ENCODE data around the gene AGBL1. TPM values are rescaled to one million over a fixed set of nuclear protein-coding genes. Genes with fewer than 3 reads are reported as not detected.

The AGBL1 gene
- total RNA-seq, 1 donor from 2014 or later, result 5.5 TPM

DNA sequence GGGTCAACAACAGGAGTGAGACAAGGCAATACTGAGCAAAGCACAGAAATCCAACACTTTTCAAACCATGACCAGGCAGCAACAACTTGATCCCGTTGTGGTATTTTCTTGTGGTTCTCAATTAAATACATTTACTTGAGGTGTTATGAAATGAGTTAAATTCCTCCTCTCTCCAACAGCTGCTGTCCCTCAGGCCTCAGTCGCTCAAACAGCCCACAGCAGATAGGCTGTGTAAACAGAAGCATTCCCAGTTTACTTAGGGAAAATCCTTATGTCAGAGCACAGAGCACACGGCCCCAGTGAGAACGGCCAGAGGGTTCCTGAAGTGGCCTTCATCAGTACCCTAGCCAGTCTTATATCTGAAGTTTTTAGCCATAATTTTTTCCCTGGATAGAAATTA lies 359.9 kb downstream of the AGBL1 start:
- Histone ChIP-seq H3F3A (ENCODE audit: low read depth) (no peaks in the 10 kb centered on the region), H3K9me3 (ENCODE audit: low read depth) (no peaks in the 10 kb centered on the region), H3K79me2 (ENCODE audit: low read depth) (no peaks in the 10 kb centered on the region), H3K36me3 (no peaks in the 10 kb centered on the region), H4K20me1 (ENCODE audit: low read depth) (no peaks in the 10 kb centered on the region), H3K4me1 (no peaks in the 10 kb centered on the region), H3K9ac (no peak overlapping the region), H3K27ac (no peak overlapping the region), H3K4me3 (no peak overlapping the region), H3K27me3 (no peaks in the 10 kb centered on the region), H3K4me2 (no peak overlapping the region), H2AFZ (replicated peaks) (no peak overlapping the region)
- H3K4me3 Mint-ChIP-seq, result no peak overlapping the region
- H3K36me3 Mint-ChIP-seq, result no peaks in the 10 kb centered on the region
- H3K9me3 Mint-ChIP-seq, result no peaks in the 10 kb centered on the region
- TF ChIP-seq, protein P1, sequence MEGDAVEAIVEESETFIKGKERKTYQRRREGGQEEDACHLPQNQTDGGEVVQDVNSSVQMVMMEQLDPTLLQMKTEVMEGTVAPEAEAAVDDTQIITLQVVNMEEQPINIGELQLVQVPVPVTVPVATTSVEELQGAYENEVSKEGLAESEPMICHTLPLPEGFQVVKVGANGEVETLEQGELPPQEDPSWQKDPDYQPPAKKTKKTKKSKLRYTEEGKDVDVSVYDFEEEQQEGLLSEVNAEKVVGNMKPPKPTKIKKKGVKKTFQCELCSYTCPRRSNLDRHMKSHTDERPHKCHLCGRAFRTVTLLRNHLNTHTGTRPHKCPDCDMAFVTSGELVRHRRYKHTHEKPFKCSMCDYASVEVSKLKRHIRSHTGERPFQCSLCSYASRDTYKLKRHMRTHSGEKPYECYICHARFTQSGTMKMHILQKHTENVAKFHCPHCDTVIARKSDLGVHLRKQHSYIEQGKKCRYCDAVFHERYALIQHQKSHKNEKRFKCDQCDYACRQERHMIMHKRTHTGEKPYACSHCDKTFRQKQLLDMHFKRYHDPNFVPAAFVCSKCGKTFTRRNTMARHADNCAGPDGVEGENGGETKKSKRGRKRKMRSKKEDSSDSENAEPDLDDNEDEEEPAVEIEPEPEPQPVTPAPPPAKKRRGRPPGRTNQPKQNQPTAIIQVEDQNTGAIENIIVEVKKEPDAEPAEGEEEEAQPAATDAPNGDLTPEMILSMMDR (IDR thresholded peaks at IDR 0.05), result no peak
- no peak for TF ChIP-seq EZH2 (IDR thresholded peaks at IDR 0.05)
- no peak for TF ChIP-seq EZH2phosphoT487 (IDR thresholded peaks at IDR 0.05)
- no peak overlapping the region for H3K27ac Mint-ChIP-seq
- H3K4me1 Mint-ChIP-seq, result peaks cover 3% of the 10 kb centered on the region
- H3K27me3 Mint-ChIP-seq (ENCODE audit: insufficient read depth, low read depth), result peaks cover 2% of the 10 kb centered on the region
- DNase-seq (ENCODE audit: low spot score), result no peak

DNA sequence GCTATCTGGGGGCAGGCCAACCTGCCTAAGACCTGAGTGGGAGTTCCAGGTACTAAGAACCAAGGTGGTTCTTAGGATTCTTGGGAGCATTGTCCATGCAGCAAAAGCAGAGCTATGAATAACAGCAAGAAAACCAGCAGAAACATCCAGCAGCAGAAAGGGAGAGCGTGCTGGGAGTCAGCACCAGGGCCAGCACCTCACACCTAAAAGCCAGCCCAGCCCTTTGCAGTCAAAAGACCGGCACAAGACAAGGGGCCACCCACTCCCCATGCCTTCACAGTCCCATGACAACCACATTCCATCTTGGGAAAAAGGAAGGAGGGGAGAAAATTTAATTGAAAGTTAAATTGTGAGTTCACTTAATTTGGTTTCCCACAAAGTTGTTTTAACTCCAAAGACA lies 364.9 kb downstream of the AGBL1 start:
- Mint-ChIP-seq H3K9me3 (no peaks in the 10 kb centered on the region), H3K4me1 (peaks cover 7% of the 10 kb centered on the region), H3K36me3 (no peaks in the 10 kb centered on the region), H3K27ac (no peak overlapping the region), H3K4me3 (no peak overlapping the region), H3K27me3 (ENCODE audit: insufficient read depth, low read depth) (peaks cover 2% of the 10 kb centered on the region)
- no peaks in the 10 kb centered on the region for H3K36me3 ChIP-seq
- H2AFZ ChIP-seq (replicated peaks), result no peak overlapping the region
- TF ChIP-seq EZH2phosphoT487 (IDR thresholded peaks at IDR 0.05) (no peak), EZH2 (IDR thresholded peaks at IDR 0.05) (no peak)
- TF ChIP-seq, protein P1 (IDR thresholded peaks at IDR 0.05), result no peak
- H3K4me3 ChIP-seq, result no peak overlapping the region
- H3K27ac ChIP-seq, result no peak overlapping the region
- no peaks in the 10 kb centered on the region for H3F3A ChIP-seq (ENCODE audit: low read depth)
- no peaks in the 10 kb centered on the region for H4K20me1 ChIP-seq (ENCODE audit: low read depth)
- H3K27me3 ChIP-seq, result no peaks in the 10 kb centered on the region
- H3K9me3 ChIP-seq (ENCODE audit: low read depth), result no peaks in the 10 kb centered on the region
- H3K9ac ChIP-seq, result no peak overlapping the region
- H3K4me2 ChIP-seq, result no peak overlapping the region
- DNase-seq (ENCODE audit: low spot score), result peak; percentile 63
- H3K4me1 ChIP-seq, result no peaks in the 10 kb centered on the region
- no peaks in the 10 kb centered on the region for H3K79me2 ChIP-seq (ENCODE audit: low read depth)

DNA sequence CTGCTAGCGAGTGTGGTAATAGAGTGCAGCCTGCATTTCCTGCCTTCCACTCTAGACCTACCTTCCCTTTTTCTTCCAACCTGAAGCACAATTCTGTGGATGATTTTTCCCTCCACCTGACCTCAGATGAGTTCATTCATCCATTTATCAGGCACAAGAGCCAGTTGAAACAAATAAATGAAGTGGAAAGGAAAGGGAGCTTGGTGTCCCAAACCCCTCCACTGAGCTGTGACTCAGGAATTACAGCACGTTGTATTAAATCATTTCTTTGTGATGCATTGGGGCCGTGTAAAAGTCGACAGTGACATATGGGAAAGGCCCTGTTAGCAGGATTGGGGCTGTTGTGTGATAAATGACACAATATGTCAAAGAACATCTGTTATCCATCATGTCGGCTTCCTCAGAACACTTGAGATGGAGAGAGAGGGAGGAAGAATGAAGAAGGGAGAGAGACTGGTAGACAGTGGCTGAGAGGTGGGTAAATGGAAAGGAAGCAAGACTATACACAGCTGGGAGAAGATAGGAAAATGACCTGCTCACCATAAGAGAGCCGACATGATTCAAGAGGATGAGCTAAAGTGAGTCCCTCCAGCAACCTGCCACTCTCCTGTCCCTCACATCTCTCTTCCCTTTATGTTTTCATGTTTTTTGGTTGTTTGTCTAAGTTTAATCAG lies 366.0 kb downstream of the AGBL1 start:
- no peak overlapping the region for H2AFZ ChIP-seq (replicated peaks)
- TF ChIP-seq EZH2phosphoT487 (IDR thresholded peaks at IDR 0.05), result no peak
- TF ChIP-seq, protein P1 (IDR thresholded peaks at IDR 0.05), result no peak
- no peak for TF ChIP-seq EZH2 (IDR thresholded peaks at IDR 0.05)
- no peaks in the 10 kb centered on the region for H3K27me3 ChIP-seq
- no peaks in the 10 kb centered on the region for H3K9me3 Mint-ChIP-seq
- H3K9ac ChIP-seq, result no peak overlapping the region
- H3K27me3 Mint-ChIP-seq (ENCODE audit: insufficient read depth, low read depth), result peaks cover 2% of the 10 kb centered on the region
- H3K27ac Mint-ChIP-seq, result no peak overlapping the region
- H3K4me1 Mint-ChIP-seq, result peaks cover 7% of the 10 kb centered on the region
- no peak overlapping the region for H3K4me3 Mint-ChIP-seq
- no peak overlapping the region for H3K4me3 ChIP-seq
- no peaks in the 10 kb centered on the region for H3K36me3 ChIP-seq
- no peaks in the 10 kb centered on the region for H3F3A ChIP-seq (ENCODE audit: low read depth)
- no peak overlapping the region for H3K4me2 ChIP-seq
- no peaks in the 10 kb centered on the region for H3K9me3 ChIP-seq (ENCODE audit: low read depth)
- no peak overlapping the region for H3K27ac ChIP-seq
- H3K36me3 Mint-ChIP-seq, result no peaks in the 10 kb centered on the region
- H3K4me1 ChIP-seq, result no peaks in the 10 kb centered on the region
- no peaks in the 10 kb centered on the region for H4K20me1 ChIP-seq (ENCODE audit: low read depth)
- no peaks in the 10 kb centered on the region for H3K79me2 ChIP-seq (ENCODE audit: low read depth)
- no peak for DNase-seq (ENCODE audit: low spot score)

All from neural progenitor cell (in vitro differentiated cells).